NB4 (cell line): ENCODE results near the gene ZNF287.

Source experiments
- DNase-seq: peaks from one replicate; pipeline ENCODE4 v3.0.0; 2010; ENCODE audit warnings: low read depth
- H3K4me3 ChIP-seq: one replicate; pipeline ENCODE4 v1.5.1; 2011; ENCODE audit warnings: mild to moderate bottlenecking, low read depth, low read length, moderate library complexity
- CTCF ChIP-seq: IDR thresholded peaks from one replicate; pipeline ENCODE4 v1.5.1; 2012; ENCODE audit warnings: low read depth, low read length
- MYC ChIP-seq: IDR thresholded peaks from 2 replicates; pipeline ENCODE4 v1.6.1; 2011; ENCODE audit warnings: low read depth, low read length
- POLR2A ChIP-seq: IDR thresholded peaks from 2 replicates; pipeline ENCODE4 v1.6.1; 2011; ENCODE audit warnings: mild to moderate bottlenecking; ENCODE audit not compliant: insufficient read length; ENCODE audit errors: extremely low read depth
- TF ChIP-seq, protein P1 (sequence below): IDR thresholded peaks from 2 replicates; pipeline ENCODE4 v1.6.1; 2011; ENCODE audit warnings: low read depth, low read length

Gene ZNF287

GRCh38 chr17:16585796-16586195, 16.8 kb upstream of the ZNF287 start:
- DNase-seq, result no peak
- TF ChIP-seq, protein P1, sequence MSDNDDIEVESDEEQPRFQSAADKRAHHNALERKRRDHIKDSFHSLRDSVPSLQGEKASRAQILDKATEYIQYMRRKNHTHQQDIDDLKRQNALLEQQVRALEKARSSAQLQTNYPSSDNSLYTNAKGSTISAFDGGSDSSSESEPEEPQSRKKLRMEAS, result no peak
- no peak for TF ChIP-seq POLR2A
- no peak for TF ChIP-seq MYC
- TF ChIP-seq CTCF, result no peak
- no peak overlapping the region for H3K4me3 ChIP-seq

GRCh38 chr17:16584273-16584995, 15.4 kb upstream of the ZNF287 start:
- peak; percentile 87 for DNase-seq
- TF ChIP-seq POLR2A (no peak), CTCF (peak; percentile 90), MYC (no peak)
- TF ChIP-seq, protein P1, result 0 out of 2 replicates have a peak, but pooled peaks have one; percentile 29
- peak overlapping the region; percentile 45 for H3K4me3 ChIP-seq

DNA sequence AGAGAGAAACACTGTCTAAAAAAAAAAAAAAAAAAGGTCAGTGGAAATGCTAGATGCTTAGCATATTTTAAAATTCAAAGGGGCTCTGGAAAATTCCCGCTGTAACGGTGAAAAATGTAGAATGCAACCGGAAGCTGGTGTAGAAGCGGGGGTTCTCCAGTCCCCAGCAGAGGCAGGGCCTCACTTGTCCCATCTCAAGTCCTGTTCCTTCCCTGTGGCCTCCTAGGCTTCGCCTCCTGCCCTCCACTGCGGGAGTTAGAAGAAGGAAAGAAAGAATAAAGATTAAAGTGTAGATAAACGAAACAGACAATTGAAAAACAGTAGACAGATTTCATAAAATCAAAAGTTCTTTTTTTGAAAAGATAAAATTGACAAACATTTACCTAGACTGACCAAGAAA, 14.8 kb upstream of the ZNF287 start:
- H3K4me3 ChIP-seq, result no peak overlapping the region

DNA sequence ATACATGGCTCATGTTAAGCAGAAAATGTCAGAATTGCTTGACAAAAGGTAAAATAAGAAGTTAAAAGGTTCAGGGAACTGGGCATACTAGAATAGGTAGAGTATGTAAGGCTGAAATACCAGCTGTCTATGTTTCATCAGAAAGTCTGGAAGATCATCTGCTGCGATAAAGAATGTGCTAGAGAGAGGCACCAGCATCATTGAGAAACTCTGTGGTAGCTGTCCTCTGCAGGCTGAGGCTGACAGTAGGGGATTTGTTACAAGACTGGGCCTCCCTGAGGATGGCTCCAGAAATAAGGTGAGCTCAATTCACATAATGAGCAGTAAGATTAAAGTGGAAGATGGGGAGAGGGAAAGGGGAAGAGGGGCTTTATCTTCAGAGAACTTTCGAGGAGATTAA, 4.5 kb upstream of the ZNF287 start:
- DNase-seq, result no peak
- H3K4me3 ChIP-seq, result no peak overlapping the region
- TF ChIP-seq CTCF, result no peak
- TF ChIP-seq, protein P1, result no peak
- no peak for TF ChIP-seq POLR2A
- no peak for TF ChIP-seq MYC

More for the DNA sequence above, 14.8 kb upstream of the ZNF287 start:
- no peak for DNase-seq
- TF ChIP-seq, protein P1, result no peak
- TF ChIP-seq CTCF, result no peak
- no peak for TF ChIP-seq MYC
- no peak for TF ChIP-seq POLR2A

- no peak for TF ChIP-seq MYC
- TF ChIP-seq CTCF, result no peak
- TF ChIP-seq, protein P1, result no peak
- no peak for TF ChIP-seq POLR2A
- no peak overlapping the region for H3K4me3 ChIP-seq
- DNase-seq, result no peak
These were observed 331 bp upstream of the ZNF287 start for GRCh38 chr17:16569358-16569712.
